ENCODE measurements around the gene DHPS. TPM values are rescaled to one million over a fixed set of nuclear protein-coding genes. Genes with fewer than 3 reads are reported as not detected.
A peak's percentile ranks its signal among the peaks of the same experiment; 100 is the strongest.

The DHPS gene
- total and polyA plus RNA-seq, 2 of the 13 experiments (the other 11 are each of a cell fraction or from before 2014, with no cell fraction given), result 43.3 to 84.3 TPM

- TF ChIP-seq, protein P1, sequence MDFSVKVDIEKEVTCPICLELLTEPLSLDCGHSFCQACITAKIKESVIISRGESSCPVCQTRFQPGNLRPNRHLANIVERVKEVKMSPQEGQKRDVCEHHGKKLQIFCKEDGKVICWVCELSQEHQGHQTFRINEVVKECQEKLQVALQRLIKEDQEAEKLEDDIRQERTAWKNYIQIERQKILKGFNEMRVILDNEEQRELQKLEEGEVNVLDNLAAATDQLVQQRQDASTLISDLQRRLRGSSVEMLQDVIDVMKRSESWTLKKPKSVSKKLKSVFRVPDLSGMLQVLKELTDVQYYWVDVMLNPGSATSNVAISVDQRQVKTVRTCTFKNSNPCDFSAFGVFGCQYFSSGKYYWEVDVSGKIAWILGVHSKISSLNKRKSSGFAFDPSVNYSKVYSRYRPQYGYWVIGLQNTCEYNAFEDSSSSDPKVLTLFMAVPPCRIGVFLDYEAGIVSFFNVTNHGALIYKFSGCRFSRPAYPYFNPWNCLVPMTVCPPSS (IDR thresholded peaks at IDR 0.05), result no peak
- TF ChIP-seq ZNF17 (CRISPR knock-in tag; IDR thresholded peaks at IDR 0.05), result no peak
- TF ChIP-seq, protein P2, sequence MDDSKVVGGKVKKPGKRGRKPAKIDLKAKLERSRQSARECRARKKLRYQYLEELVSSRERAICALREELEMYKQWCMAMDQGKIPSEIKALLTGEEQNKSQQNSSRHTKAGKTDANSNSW (CRISPR knock-in tag; IDR thresholded peaks at IDR 0.05; ENCODE audit: borderline replicate concordance), result no peak
These were observed 13.8 kb upstream of the DHPS start (continued) for GRCh38 chr19:12695514-12695913.

- in situ Hi-C loops (cut with HindIII; ENCODE audit: extremely low pct_ligation_motif_present, low pct_unique_long_range_greater_than_20kb), result no loop called here
- WGBS (ENCODE audit: low lambda C conversion rate), result 100% methylated on average over 1 of the region's 2 CpGs
- no peaks in the 10 kb centered on the region for H4K20me1 ChIP-seq (ENCODE audit: insufficient read depth, low read length)
- intact Hi-C loops (cut with micrococcal nuclease; ENCODE audit: unreplicated experiment), result no loop called here
- DNase-seq (ENCODE audit: low spot score) (no peak), ATAC-seq (no peak), FAIRE-seq (no peak)
- POLR2A ChIA-PET, result interaction anchor here (2.5 kb wide), 1 partner anchor 17 kb away, joined by 9 read pairs; no protein-coding TSS in a partner anchor
- peaks cover 0 to 5% of the 10 kb centered on the region in 2 experiments; a peak in 1 of 5 replicates for H3K36me3 ChIP-seq (replicated peaks in 1 of 2; ENCODE audit: control insufficient read depth in 1 of 2, insufficient read depth in 2 of 2, low read length in 2 of 2)
- H3K4me2 ChIP-seq (ENCODE audit: low read depth, low read length), result peak overlapping the region; percentile 86
- H3K79me2 ChIP-seq (ENCODE audit: insufficient read depth, low read length), result peaks cover 4% of the 10 kb centered on the region
- H3K27me3 ChIP-seq (ENCODE audit: control insufficient read depth in 1 of 2, insufficient read depth in 2 of 2, low read length in 2 of 2), result no peaks in the 10 kb centered on the region; a peak in 1 of 5 replicates
- CTCF ChIA-PET (ENCODE audit: low intra/inter-chr PET ratio, low total read pairs), result no interaction called here
- no TSS peak for BruUV-seq (replicated peaks)
- peaks cover 16% of the 10 kb centered on the region for H3K4me1 ChIP-seq (ENCODE audit: insufficient read depth, low read length)
- TF ChIP-seq ZNF776 (CRISPR knock-in tag; IDR thresholded peaks at IDR 0.05) (no peak), SATB2 (CRISPR knock-in tag; IDR thresholded peaks at IDR 0.05) (no peak), THYN1 (CRISPR knock-in tag; IDR thresholded peaks at IDR 0.05; ENCODE audit: borderline replicate concordance, low read depth) (no peak), ZNF296 (CRISPR knock-in tag; conservative IDR thresholded peaks at IDR 0.05) (no peak), ZNF432 (CRISPR knock-in tag; IDR thresholded peaks at IDR 0.05; ENCODE audit: borderline replicate concordance) (no peak), KDM6A (CRISPR knock-in tag; IDR thresholded peaks at IDR 0.05; ENCODE audit: low read depth) (no peak), NFYC (CRISPR knock-in tag; IDR thresholded peaks at IDR 0.05) (no peak), MATR3 (CRISPR knock-in tag; IDR thresholded peaks at IDR 0.05) (no peak), AGO2 (optimal IDR thresholded peaks at IDR 0.05; ENCODE audit: low read depth, low read length) (no peak), MNT (IDR thresholded peaks at IDR 0.05) (no peak), ZNF83 (CRISPR knock-in tag; IDR thresholded peaks at IDR 0.05; ENCODE audit: borderline replicate concordance) (no peak), SMARCE1 (IDR thresholded peaks at IDR 0.05; ENCODE audit: borderline replicate concordance) (no peak), ZNF773 (CRISPR knock-in tag; IDR thresholded peaks at IDR 0.05; ENCODE audit: borderline replicate concordance) (no peak)
- TF ChIP-seq, protein P3, sequence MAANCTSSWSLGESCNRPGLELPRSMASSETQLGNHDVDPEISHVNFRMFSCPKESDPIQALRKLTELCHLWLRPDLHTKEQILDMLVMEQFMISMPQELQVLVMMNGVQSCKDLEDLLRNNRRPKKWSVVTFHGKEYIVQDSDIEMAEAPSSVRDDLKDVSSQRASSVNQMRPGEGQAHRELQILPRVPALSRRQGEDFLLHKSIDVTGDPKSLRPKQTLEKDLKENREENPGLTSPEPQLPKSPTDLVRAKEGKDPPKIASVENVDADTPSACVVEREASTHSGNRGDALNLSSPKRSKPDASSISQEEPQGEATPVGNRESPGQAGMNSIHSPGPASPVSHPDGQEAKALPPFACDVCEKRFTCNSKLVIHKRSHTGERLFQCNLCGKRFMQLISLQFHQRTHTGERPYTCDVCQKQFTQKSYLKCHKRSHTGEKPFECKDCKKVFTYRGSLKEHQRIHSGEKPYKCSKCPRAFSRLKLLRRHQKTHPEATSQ (CRISPR knock-in tag; IDR thresholded peaks at IDR 0.05; ENCODE audit: borderline replicate concordance), result no peak
- TF ChIP-seq, protein P4, sequence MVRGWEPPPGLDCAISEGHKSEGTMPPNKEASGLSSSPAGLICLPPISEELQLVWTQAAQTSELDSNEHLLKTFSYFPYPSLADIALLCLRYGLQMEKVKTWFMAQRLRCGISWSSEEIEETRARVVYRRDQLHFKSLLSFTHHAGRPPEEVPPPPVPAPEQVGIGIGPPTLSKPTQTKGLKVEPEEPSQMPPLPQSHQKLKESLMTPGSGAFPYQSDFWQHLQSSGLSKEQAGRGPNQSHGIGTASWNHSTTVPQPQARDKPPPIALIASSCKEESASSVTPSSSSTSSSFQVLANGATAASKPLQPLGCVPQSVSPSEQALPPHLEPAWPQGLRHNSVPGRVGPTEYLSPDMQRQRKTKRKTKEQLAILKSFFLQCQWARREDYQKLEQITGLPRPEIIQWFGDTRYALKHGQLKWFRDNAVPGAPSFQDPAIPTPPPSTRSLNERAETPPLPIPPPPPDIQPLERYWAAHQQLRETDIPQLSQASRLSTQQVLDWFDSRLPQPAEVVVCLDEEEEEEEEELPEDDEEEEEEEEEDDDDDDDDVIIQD (CRISPR knock-in tag; IDR thresholded peaks at IDR 0.05; ENCODE audit: low read depth), result no peak
- H2AFZ ChIP-seq (ENCODE audit: low read length), result no peak overlapping the region
- peak overlapping the region; percentile 79 to 100 (median 92); a peak in 2 of 6 replicates for H3K4me3 ChIP-seq (replicated peaks in 1 of 3; ENCODE audit: insufficient read depth in 1 of 3, low read depth in 2 of 3, low read length in 3 of 3)
- peak overlapping the region; percentile 81; the same call in 1 of the 2 replicates for H3K9ac ChIP-seq (ENCODE audit: insufficient read depth, low read depth, low read length)
- no peak overlapping the region for H3K27ac ChIP-seq (ENCODE audit: extremely low read length, insufficient read depth, low read length)
- H3K9me3 ChIP-seq (ENCODE audit: low read length), result no peaks in the 10 kb centered on the region
These were observed 13.4 kb upstream of the DHPS start for GRCh38 chr19:12695096-12695495.
